Left ventricle myocardium inferior (tissue), 1 donor: ENCODE results near the gene ANXA5. TPM values are rescaled to one million over a fixed set of nuclear protein-coding genes. Genes with fewer than 3 reads are reported as not detected.

Experiments
- DNase-seq: peaks from one replicate; pipeline ENCODE4 v3.0.0-alpha.2; 2020
- H3K27ac ChIP-seq: fragments of 200-600 bp; replicated peaks from 2 replicates; pipeline ENCODE4 v1.8.0; 2021
- H3K27me3 ChIP-seq: fragments of 200-600 bp; 2 replicates; pipeline ENCODE4 v1.8.0; 2021; ENCODE audit warnings: low read depth
- H3K36me3 ChIP-seq: fragments of 200-600 bp; 2 replicates; pipeline ENCODE4 v1.8.0; 2021
- H3K4me1 ChIP-seq: fragments of 200-600 bp; 2 replicates; pipeline ENCODE4 v1.8.0; 2021
- H3K4me3 ChIP-seq: fragments of 200-600 bp; 2 replicates; pipeline ENCODE4 v1.8.0; 2021; ENCODE audit warnings: mild to moderate bottlenecking, moderate library complexity
- H3K9me3 ChIP-seq: fragments of 200-600 bp; replicated peaks from 2 replicates; pipeline ENCODE4 v1.8.0; 2021
- intact Hi-C: fragments of 100-400 bp; cut with micrococcal nuclease; formaldehyde crosslinking; loops from one replicate; pipeline ENCODE4 v1.11.0; 2022
- total RNA-seq: library from RNA; stranded (reverse); fragmentation: NEBNext Ultra II Directional; extraction: Animal tissue kit (Norgen Biotek cat#: 25700); gene quantifications from one replicate; pipeline ENCODE4 v1.2.1, GENCODE V29; 2021
- TF ChIP-seq, protein P1 (sequence below): fragments of 200-600 bp; IDR thresholded peaks from 2 replicates; pipeline ENCODE4 v1.8.0; 2021; ENCODE audit warnings: antibody characterized with exemption, mild to moderate bottlenecking, borderline replicate concordance
- donor health status: DM: no; HTN: yes; CAD: no; lungs with severe emphysema.

ANXA5 gene
- total RNA-seq, 1 donor from 2014 or later, result 99.7 TPM

DNA sequence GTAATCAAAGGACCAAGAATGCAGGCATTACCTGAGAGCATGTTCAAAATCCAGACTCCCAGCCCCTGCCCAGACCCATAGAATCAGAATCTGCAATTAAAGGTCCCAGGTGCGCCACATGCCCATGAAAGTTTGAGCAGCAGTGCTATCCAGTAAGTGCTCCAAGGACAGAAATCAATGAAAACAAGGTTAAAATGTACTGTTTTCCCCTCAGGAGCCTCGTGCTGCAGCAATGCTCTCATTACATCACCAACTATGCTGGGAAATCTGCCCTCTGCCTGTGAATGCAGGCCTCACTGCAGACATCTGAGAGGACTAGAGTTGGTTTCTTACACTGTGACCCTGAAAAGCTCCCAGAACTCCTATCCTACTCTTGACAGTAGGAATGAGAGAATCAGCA lies 21.1 kb downstream of the ANXA5 start:
- Histone ChIP-seq H3K4me3 (no peak overlapping the region), H3K27ac (no peak overlapping the region), H3K36me3 (peaks cover 91% of the 10 kb centered on the region), H3K9me3 (no peaks in the 10 kb centered on the region), H3K4me1 (peaks cover 14% of the 10 kb centered on the region), H3K27me3 (no peaks in the 10 kb centered on the region)
- intact Hi-C loops, result no loop called here
- no peak for DNase-seq
- TF ChIP-seq, protein P1, sequence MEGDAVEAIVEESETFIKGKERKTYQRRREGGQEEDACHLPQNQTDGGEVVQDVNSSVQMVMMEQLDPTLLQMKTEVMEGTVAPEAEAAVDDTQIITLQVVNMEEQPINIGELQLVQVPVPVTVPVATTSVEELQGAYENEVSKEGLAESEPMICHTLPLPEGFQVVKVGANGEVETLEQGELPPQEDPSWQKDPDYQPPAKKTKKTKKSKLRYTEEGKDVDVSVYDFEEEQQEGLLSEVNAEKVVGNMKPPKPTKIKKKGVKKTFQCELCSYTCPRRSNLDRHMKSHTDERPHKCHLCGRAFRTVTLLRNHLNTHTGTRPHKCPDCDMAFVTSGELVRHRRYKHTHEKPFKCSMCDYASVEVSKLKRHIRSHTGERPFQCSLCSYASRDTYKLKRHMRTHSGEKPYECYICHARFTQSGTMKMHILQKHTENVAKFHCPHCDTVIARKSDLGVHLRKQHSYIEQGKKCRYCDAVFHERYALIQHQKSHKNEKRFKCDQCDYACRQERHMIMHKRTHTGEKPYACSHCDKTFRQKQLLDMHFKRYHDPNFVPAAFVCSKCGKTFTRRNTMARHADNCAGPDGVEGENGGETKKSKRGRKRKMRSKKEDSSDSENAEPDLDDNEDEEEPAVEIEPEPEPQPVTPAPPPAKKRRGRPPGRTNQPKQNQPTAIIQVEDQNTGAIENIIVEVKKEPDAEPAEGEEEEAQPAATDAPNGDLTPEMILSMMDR, result peak; percentile 31

DNA sequence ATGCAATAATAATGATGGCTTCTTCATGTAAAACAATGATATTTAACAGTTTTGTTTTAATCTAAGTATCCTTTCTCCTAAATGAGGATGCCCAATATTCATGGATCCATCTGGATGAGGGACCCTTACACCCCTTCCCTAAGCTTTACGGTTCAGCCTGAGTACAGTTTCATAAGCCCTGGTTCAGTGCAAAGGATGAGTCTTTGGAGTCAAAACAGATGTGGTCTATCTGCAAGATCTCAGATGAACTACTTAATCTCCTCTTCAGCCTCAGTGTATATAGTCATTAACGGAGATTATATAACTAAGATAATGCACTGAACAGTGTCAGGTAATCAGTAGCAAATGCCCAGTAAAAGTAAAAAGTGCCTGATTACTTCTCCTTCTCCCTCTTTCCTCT lies 22.1 kb downstream of the ANXA5 start:
- H3K36me3 ChIP-seq, result peaks cover 91% of the 10 kb centered on the region
- TF ChIP-seq, protein P1, result no peak
- no peaks in the 10 kb centered on the region for H3K27me3 ChIP-seq
- no peak overlapping the region for H3K27ac ChIP-seq
- intact Hi-C loops, result no loop called here
- H3K4me3 ChIP-seq, result no peak overlapping the region
- DNase-seq, result no peak
- H3K9me3 ChIP-seq, result no peaks in the 10 kb centered on the region
- H3K4me1 ChIP-seq, result peaks cover 14% of the 10 kb centered on the region

DNA sequence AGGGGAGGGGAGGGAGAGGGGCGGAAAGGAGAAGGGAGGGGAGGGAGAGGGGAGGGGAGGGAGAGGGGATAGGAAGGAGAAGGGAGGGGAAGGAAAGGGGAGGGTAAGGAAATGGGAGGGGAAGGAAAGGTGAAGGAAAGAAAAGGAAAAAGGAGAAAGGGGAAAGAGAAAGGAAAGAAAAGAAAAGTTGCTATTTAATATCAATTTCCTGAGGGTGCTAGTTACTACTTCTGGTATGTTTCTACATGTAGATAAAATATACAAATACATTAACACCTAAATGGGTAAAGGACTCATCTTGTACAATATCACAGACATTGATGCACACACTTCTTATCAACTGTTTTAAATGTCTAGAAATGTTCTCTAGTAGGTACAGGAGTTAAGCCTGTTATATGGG lies 22.6 kb downstream of the ANXA5 start:
- peaks cover 91% of the 10 kb centered on the region for H3K36me3 ChIP-seq
- intact Hi-C loops, result no loop called here
- H3K9me3 ChIP-seq, result no peaks in the 10 kb centered on the region
- H3K27me3 ChIP-seq, result no peaks in the 10 kb centered on the region
- no peak overlapping the region for H3K27ac ChIP-seq
- TF ChIP-seq, protein P1, result no peak
- H3K4me1 ChIP-seq, result peaks cover 14% of the 10 kb centered on the region
- no peak for DNase-seq
- no peak overlapping the region for H3K4me3 ChIP-seq

DNA sequence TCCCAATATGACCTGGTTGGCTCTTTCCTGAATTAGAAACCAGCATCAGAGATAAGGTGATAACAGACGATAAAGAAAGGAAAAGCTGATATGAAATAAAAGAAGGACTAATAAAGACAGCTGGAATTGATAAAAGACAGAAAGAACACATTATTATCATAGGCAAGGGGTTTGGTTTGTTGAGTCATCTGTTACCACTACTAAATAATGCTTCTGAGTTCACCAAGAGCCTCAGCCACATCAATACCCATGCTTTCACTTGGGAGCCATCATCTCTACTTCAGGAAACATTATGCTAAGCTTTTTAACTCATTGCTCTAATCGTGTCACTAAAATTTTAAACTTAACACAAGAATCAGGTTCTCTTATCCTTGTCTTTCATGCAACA lies 27.6 kb downstream of the ANXA5 start:
- TF ChIP-seq, protein P1, result no peak
- Histone ChIP-seq H3K27me3 (no peaks in the 10 kb centered on the region), H3K4me1 (peaks cover 7% of the 10 kb centered on the region), H3K9me3 (no peaks in the 10 kb centered on the region), H3K36me3 (peaks cover 84% of the 10 kb centered on the region), H3K4me3 (no peak overlapping the region), H3K27ac (no peak overlapping the region)
- DNase-seq, result no peak
- intact Hi-C loops, result no loop called here

DNA sequence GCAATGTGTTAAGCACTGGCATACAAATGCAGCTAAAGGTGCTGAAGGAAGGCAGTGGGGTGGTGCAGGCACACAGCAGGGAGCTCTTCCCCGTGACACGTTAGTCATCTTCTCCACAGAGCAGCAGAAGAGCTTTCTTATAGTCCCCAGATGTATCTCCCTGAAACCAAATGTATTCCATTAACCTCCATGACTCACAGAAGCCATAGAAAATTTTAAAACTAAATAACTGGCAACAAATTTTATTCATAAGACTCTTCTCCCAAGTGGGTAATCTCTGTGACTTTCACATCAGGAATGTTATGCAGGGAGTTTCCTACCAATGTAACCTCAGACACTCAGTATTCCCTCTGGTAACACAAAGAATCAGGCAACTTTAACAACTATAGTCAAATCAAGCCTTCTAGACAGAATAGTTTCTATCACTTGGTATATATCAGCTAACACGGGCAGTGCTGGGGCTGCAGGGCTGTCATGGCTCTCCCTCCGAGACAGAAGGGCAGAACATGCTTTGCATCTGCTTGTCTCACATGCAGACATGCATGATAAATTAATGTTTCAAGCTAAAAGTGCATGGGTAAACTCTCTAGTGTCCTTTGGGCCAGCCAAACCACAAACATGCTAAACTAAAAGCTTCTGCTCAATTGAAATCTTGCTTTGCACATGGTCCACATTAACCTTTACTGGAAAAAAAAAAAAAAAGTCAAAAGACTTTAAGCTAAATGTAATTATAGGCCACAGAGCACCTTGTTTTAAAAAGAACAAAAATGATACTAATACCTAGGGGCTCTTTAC lies 28.2 kb downstream of the ANXA5 start:
- no peaks in the 10 kb centered on the region for H3K27me3 ChIP-seq
- H3K4me3 ChIP-seq, result no peak overlapping the region
- H3K4me1 ChIP-seq, result peaks cover 7% of the 10 kb centered on the region
- no peaks in the 10 kb centered on the region for H3K9me3 ChIP-seq
- intact Hi-C loops, result no loop called here
- H3K27ac ChIP-seq, result no peak overlapping the region
- TF ChIP-seq, protein P1, result no peak
- peaks cover 89% of the 10 kb centered on the region for H3K36me3 ChIP-seq
- DNase-seq, result no peak
